Measurements from ENCODE around the gene LIN37. TPM values are rescaled to one million over a fixed set of nuclear protein-coding genes. Genes with fewer than 3 reads are reported as not detected.

The LIN37 gene
- total RNA-seq, 1 donor from 2014 or later = 11.4 TPM

- H3K36me3 ChIP-seq = no peaks in the 10 kb centered on the region
- H3K4me1 ChIP-seq = peaks cover 3% of the 10 kb centered on the region
- H4K20me1 ChIP-seq (ENCODE audit: low read depth) = peaks cover 14% of the 10 kb centered on the region
- Mint-ChIP-seq H3K36me3 (peaks cover 30% of the 10 kb centered on the region), H3K27ac (peak overlapping the region; percentile 74), H3K4me3 (peak overlapping the region; percentile 53), H3K9me3 (no peaks in the 10 kb centered on the region), H3K4me1 (no peaks in the 10 kb centered on the region), H3K27me3 (ENCODE audit: insufficient read depth, low read depth) (peaks cover 5% of the 10 kb centered on the region)
- TF ChIP-seq EZH2phosphoT487 (IDR thresholded peaks at IDR 0.05) = no peak
- TF ChIP-seq CTCF (IDR thresholded peaks at IDR 0.05) = no peak
- TF ChIP-seq EZH2 (IDR thresholded peaks at IDR 0.05) = no peak
- no peak overlapping the region for H3K9ac ChIP-seq
- no peaks in the 10 kb centered on the region for H3K79me2 ChIP-seq (ENCODE audit: low read depth)
- H3K4me3 ChIP-seq = no peak overlapping the region
- no peak overlapping the region for H2AFZ ChIP-seq (replicated peaks)
- DNase-seq (ENCODE audit: low spot score) = no peak
- H3K27ac ChIP-seq = no peak overlapping the region
- H3K4me2 ChIP-seq = no peak overlapping the region
- H3F3A ChIP-seq (ENCODE audit: low read depth) = peaks cover 12% of the 10 kb centered on the region
- no peaks in the 10 kb centered on the region for H3K9me3 ChIP-seq (ENCODE audit: low read depth)
- no peaks in the 10 kb centered on the region for H3K27me3 ChIP-seq
These were observed 13.5 kb upstream of the LIN37 start for GRCh38 chr19:35734889-35735288.

- Histone ChIP-seq H3K4me1 (peaks cover 9% of the 10 kb centered on the region), H2AFZ (replicated peaks) (no peak overlapping the region), H3K4me3 (no peak overlapping the region), H3K79me2 (ENCODE audit: low read depth) (no peaks in the 10 kb centered on the region), H3K27ac (no peak overlapping the region), H4K20me1 (ENCODE audit: low read depth) (peaks cover 17% of the 10 kb centered on the region), H3K4me2 (no peak overlapping the region), H3K27me3 (no peaks in the 10 kb centered on the region), H3K9me3 (ENCODE audit: low read depth) (no peaks in the 10 kb centered on the region), H3F3A (ENCODE audit: low read depth) (peaks cover 33% of the 10 kb centered on the region), H3K36me3 (no peaks in the 10 kb centered on the region), H3K9ac (no peak overlapping the region)
- no peak for TF ChIP-seq EZH2phosphoT487 (IDR thresholded peaks at IDR 0.05)
- no peak for TF ChIP-seq CTCF (IDR thresholded peaks at IDR 0.05)
- no peak for TF ChIP-seq EZH2 (IDR thresholded peaks at IDR 0.05)
- peaks cover 17% of the 10 kb centered on the region for H3K36me3 Mint-ChIP-seq
- H3K27ac Mint-ChIP-seq = no peak overlapping the region
- peaks cover 9% of the 10 kb centered on the region for H3K4me1 Mint-ChIP-seq
- H3K9me3 Mint-ChIP-seq = no peaks in the 10 kb centered on the region
- H3K4me3 Mint-ChIP-seq = no peak overlapping the region
- DNase-seq (ENCODE audit: low spot score) = no peak
- peaks cover 5% of the 10 kb centered on the region for H3K27me3 Mint-ChIP-seq (ENCODE audit: insufficient read depth, low read depth)
These were observed 11.2 kb upstream of the LIN37 start for GRCh38 chr19:35736913-35737886.

- peaks cover 37% of the 10 kb centered on the region for H3F3A ChIP-seq (ENCODE audit: low read depth)
- Mint-ChIP-seq H3K9me3 (no peaks in the 10 kb centered on the region), H3K4me3 (peak overlapping the region; percentile 68), H3K27me3 (ENCODE audit: insufficient read depth, low read depth) (peaks cover 9% of the 10 kb centered on the region), H3K4me1 (peaks cover 13% of the 10 kb centered on the region), H3K27ac (no peak overlapping the region), H3K36me3 (peaks cover 17% of the 10 kb centered on the region)
- no peak overlapping the region for H2AFZ ChIP-seq (replicated peaks)
- peaks cover 9% of the 10 kb centered on the region for H3K4me1 ChIP-seq
- no peak overlapping the region for H3K9ac ChIP-seq
- no peak overlapping the region for H3K4me3 ChIP-seq
- H3K79me2 ChIP-seq (ENCODE audit: low read depth) = no peaks in the 10 kb centered on the region
- H3K4me2 ChIP-seq = no peak overlapping the region
- H3K9me3 ChIP-seq (ENCODE audit: low read depth) = no peaks in the 10 kb centered on the region
- DNase-seq (ENCODE audit: low spot score) = no peak
- H4K20me1 ChIP-seq (ENCODE audit: low read depth) = peaks cover 17% of the 10 kb centered on the region
- H3K27ac ChIP-seq = no peak overlapping the region
- no peaks in the 10 kb centered on the region for H3K27me3 ChIP-seq
- no peaks in the 10 kb centered on the region for H3K36me3 ChIP-seq
- no peak for TF ChIP-seq EZH2 (IDR thresholded peaks at IDR 0.05)
- TF ChIP-seq EZH2phosphoT487 (IDR thresholded peaks at IDR 0.05) = no peak
- TF ChIP-seq CTCF (IDR thresholded peaks at IDR 0.05) = no peak
These were observed 10.1 kb upstream of the LIN37 start for GRCh38 chr19:35738021-35738886.
